H1 (cell line): ENCODE results near the gene LCLAT1. TPM values are rescaled to one million over a fixed set of nuclear protein-coding genes. Genes with fewer than 3 reads are reported as not detected.

Source experiments
- KDM1A ChIP-seq: fragments of 200-600, 300-600 bp; sonication (generic); IDR thresholded peaks from 2 replicates; pipeline ENCODE4 v1.7.1; 2016; ENCODE audit warnings: mild to moderate bottlenecking, low read length, borderline replicate concordance
- RAD21 ChIP-seq, 2 experiments: IDR thresholded peaks in 1 of 2; conservative IDR thresholded peaks in 1 of 2; 2 replicates each; pipeline ENCODE4 v1.6.1; 2011; ENCODE audit warnings: low read depth in 2 of 2, low read length in 2 of 2, improper control_type of control experiment in 1 of 2, inconsistent platforms in 1 of 2, mild to moderate bottlenecking in 1 of 2, moderate library complexity in 1 of 2
- RXRA ChIP-seq: IDR thresholded peaks from 2 replicates; pipeline ENCODE4 v1.6.1; 2011; ENCODE audit warnings: low read depth, mild to moderate bottlenecking, low read length, moderate library complexity; ENCODE audit not compliant: insufficient read depth
- polyA plus RNA-seq, 7 experiments: library from polyadenylated mRNA; depleted of rRNA in 3 of 7; stranded (reverse) in 5 of 7; unstranded in 2 of 7; fragments of >200 nt in 5 of 7; fragments of 200-250 nt in 2 of 7; gene quantifications; 1 replicate in 5 of 7; 2 replicates in 1 of 7; 4 replicates in 1 of 7; pipeline versions ENCODE4 v1.2.1 to v1.2.3, GENCODE V29; 2011 to 2013; ENCODE audit warnings: missing spikeins in 2 of 7, mixed read lengths in 2 of 7
- total RNA-seq: library from RNA; stranded (reverse); fragmentation: NEBNext Ultra II Directional; extraction: Animal tissue kit (Norgen Biotek cat#: 25700); gene quantifications from 2 replicates; pipeline ENCODE4 v1.2.1, GENCODE V29; 2021
- TF ChIP-seq, protein P1 (sequence below): IDR thresholded peaks from 2 replicates; pipeline ENCODE4 v1.6.1; 2012; ENCODE audit warnings: low read length, inconsistent platforms

Gene LCLAT1
- total and polyA plus RNA-seq, 2 of the 8 experiments (the other 6 are each of a cell fraction or from before 2014, with no cell fraction given): 7.6 to 22.0 TPM

DNA sequence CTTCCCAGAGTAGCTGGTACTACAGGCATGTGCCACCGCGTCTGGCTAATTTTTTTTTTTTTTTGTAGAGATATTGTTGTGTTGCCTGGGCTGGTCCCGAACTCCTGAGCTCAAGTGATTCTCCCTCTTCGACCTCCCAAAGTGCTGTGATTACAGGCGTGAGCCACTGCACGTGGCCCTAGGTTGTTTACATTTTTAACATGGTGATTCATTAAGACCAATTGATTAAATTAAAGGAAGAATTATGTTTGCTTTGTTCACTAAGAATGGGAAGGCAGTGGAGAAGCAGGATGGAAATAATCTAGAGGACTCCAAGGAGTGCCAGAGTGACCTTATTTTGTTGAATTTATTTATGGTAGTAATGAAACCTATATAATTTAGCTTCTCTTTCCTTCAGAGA lies 7.5 kb downstream of the LCLAT1 start (continued):
- TF ChIP-seq, protein P1, sequence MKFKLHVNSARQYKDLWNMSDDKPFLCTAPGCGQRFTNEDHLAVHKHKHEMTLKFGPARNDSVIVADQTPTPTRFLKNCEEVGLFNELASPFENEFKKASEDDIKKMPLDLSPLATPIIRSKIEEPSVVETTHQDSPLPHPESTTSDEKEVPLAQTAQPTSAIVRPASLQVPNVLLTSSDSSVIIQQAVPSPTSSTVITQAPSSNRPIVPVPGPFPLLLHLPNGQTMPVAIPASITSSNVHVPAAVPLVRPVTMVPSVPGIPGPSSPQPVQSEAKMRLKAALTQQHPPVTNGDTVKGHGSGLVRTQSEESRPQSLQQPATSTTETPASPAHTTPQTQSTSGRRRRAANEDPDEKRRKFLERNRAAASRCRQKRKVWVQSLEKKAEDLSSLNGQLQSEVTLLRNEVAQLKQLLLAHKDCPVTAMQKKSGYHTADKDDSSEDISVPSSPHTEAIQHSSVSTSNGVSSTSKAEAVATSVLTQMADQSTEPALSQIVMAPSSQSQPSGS: no peak
- TF ChIP-seq RXRA (no peak), RAD21 (IDR thresholded peaks at IDR 0.05 in 1 of 2, conservative IDR thresholded peaks at IDR 0.05 in 1 of 2; ENCODE audit: low read depth in 2 of 2, low read length in 2 of 2) (no peak), KDM1A (no peak)
